ENCODE data around the gene PACSIN2.

Gene PACSIN2

GRCh38 chr22:42912059-42912458, 102.9 kb downstream of the PACSIN2 start:
- no peak for DNase-seq (ENCODE audit: low read depth)
- no peak for TF ChIP-seq CTCF (IDR thresholded peaks at IDR 0.05; ENCODE audit: low read depth, low read length, missing control alignments)
- no peak overlapping the region for H3K4me3 ChIP-seq (ENCODE audit: low read depth, low read length)

GRCh38 chr22:42910221-42910942, 104.6 kb downstream of the PACSIN2 start:
- no peak overlapping the region for H3K4me3 ChIP-seq (ENCODE audit: low read depth, low read length)
- DNase-seq (ENCODE audit: low read depth), result no peak
- no peak for TF ChIP-seq CTCF (IDR thresholded peaks at IDR 0.05; ENCODE audit: low read depth, low read length, missing control alignments)

- no peak for TF ChIP-seq CTCF (IDR thresholded peaks at IDR 0.05; ENCODE audit: low read depth, low read length, missing control alignments)
- H3K4me3 ChIP-seq (ENCODE audit: low read depth, low read length), result no peak overlapping the region
- no peak for DNase-seq (ENCODE audit: low read depth)
These were observed 105.4 kb downstream of the PACSIN2 start for GRCh38 chr22:42909363-42910058.

GRCh38 chr22:42908374-42908746, 106.6 kb downstream of the PACSIN2 start:
- TF ChIP-seq CTCF (IDR thresholded peaks at IDR 0.05; ENCODE audit: low read depth, low read length, missing control alignments), result no peak
- DNase-seq (ENCODE audit: low read depth), result no peak
- no peak overlapping the region for H3K4me3 ChIP-seq (ENCODE audit: low read depth, low read length)

GRCh38 chr22:42907404-42908373, 107.3 kb downstream of the PACSIN2 start:
- H3K4me3 ChIP-seq (ENCODE audit: low read depth, low read length), result no peak overlapping the region
- TF ChIP-seq CTCF (IDR thresholded peaks at IDR 0.05; ENCODE audit: low read depth, low read length, missing control alignments), result no peak
- DNase-seq (ENCODE audit: low read depth), result no peak

- H3K4me3 ChIP-seq (ENCODE audit: low read depth, low read length), result no peak overlapping the region
- no peak for DNase-seq (ENCODE audit: low read depth)
- TF ChIP-seq CTCF (IDR thresholded peaks at IDR 0.05; ENCODE audit: low read depth, low read length, missing control alignments), result no peak
These were observed 108.2 kb downstream of the PACSIN2 start for GRCh38 chr22:42906605-42907348.

Measured in GM12864 (cell line).